22Rv1 (cell line): Measurements from ENCODE around the gene USP15.

Experiments used
- ZFX ChIP-seq: fragments of 450-650 bp; IDR thresholded peaks from 2 replicates; pipeline ENCODE4 v1.6.1; 2017; ENCODE audit warnings: antibody characterized with exemption, borderline replicate concordance
- TF ChIP-seq, protein P1 (sequence below): fragments of 450-650 bp; IDR thresholded peaks from 2 replicates; pipeline ENCODE4 v1.5.1; 2017; ENCODE audit warnings: mild to moderate bottlenecking

DNA sequence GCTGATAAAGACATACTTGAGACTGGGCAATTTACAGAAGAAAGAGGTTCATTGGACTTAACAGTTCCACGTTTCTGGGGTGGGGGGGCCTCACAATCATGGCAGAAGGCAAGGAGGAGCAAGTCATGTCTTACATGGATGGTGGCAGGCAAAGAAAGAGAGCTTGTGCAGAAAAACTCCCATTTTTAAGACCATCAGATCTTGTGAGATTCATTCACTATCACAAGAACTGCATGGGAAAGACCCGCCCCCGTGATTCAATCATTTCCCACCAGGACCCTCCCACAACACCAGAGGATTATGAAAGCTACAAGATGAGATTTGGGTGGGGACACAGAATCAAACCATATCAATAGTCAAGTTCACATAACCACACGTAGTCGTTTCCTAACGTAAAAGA, 85.5 kb downstream of the USP15 start:
- TF ChIP-seq, protein P1, sequence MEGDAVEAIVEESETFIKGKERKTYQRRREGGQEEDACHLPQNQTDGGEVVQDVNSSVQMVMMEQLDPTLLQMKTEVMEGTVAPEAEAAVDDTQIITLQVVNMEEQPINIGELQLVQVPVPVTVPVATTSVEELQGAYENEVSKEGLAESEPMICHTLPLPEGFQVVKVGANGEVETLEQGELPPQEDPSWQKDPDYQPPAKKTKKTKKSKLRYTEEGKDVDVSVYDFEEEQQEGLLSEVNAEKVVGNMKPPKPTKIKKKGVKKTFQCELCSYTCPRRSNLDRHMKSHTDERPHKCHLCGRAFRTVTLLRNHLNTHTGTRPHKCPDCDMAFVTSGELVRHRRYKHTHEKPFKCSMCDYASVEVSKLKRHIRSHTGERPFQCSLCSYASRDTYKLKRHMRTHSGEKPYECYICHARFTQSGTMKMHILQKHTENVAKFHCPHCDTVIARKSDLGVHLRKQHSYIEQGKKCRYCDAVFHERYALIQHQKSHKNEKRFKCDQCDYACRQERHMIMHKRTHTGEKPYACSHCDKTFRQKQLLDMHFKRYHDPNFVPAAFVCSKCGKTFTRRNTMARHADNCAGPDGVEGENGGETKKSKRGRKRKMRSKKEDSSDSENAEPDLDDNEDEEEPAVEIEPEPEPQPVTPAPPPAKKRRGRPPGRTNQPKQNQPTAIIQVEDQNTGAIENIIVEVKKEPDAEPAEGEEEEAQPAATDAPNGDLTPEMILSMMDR: no peak
- no peak for TF ChIP-seq ZFX
